GM21367 (cell line): Measurements from ENCODE around the gene C15orf61.

Experiments used
- ATAC-seq: cut with Tn5 transposase; IDR thresholded peaks from one replicate; pipeline ENCODE4 v1.9.1; 2021; ENCODE audit not compliant: unreplicated experiment

C15orf61 gene

DNA sequence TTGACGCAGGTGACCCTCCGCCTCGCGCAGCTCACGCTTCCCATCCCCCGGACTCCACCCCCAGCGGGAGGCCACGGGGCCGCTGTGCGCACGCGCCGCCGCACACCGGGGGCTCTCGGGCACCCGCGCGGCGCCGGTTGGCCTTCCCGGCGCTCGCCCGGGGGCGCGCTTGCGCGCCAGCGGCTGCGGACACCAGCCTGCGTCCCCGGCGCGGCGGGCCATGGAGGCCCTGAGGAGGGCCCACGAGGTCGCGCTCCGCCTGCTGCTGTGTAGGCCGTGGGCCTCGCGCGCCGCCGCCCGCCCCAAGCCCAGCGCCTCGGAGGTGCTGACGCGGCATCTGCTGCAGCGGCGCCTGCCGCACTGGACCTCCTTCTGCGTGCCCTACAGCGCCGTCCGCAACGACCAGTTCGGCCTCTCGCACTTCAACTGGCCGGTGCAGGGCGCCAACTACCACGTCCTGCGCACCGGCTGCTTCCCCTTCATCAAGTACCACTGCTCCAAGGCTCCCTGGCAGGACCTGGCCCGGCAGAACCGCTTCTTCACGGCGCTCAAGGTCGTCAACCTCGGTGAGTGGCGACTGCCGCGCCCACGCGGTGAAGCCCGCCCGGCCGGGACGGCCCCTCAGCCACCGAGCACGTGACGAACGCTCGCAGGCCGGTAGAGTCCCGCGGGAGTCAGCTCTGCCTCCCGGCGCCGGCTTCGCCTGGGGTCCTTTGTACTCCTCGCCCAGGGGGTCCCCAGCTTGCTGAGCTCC lies at the start of gene C15orf61:
Gene C15orf61, plus strand, starts transcription at position 103 of the 754 bp plus-strand sequence. Its CDS starts 118 bp downstream, at position 221.
- ATAC-seq: peak; percentile 58

DNA sequence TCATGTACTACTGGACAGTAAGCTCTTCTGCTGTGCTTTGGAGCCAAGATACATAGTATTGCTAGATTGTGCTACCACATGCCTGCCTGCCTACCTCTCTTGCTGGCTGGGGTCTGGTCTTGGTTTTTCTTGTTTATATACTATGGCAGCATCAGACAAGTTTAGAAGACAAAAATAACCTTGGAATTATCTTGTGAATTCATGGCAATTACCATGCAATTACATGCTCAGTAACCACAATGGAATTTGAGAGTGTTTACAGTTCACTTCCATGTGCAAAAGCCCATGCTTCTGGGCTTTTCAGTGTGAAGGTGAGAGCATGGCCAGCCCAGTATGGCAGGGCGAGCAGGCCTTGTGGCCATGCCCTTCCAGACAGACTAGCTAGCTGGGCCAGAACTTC lies 48.0 kb upstream of the C15orf61 start:
- no peak for ATAC-seq

DNA sequence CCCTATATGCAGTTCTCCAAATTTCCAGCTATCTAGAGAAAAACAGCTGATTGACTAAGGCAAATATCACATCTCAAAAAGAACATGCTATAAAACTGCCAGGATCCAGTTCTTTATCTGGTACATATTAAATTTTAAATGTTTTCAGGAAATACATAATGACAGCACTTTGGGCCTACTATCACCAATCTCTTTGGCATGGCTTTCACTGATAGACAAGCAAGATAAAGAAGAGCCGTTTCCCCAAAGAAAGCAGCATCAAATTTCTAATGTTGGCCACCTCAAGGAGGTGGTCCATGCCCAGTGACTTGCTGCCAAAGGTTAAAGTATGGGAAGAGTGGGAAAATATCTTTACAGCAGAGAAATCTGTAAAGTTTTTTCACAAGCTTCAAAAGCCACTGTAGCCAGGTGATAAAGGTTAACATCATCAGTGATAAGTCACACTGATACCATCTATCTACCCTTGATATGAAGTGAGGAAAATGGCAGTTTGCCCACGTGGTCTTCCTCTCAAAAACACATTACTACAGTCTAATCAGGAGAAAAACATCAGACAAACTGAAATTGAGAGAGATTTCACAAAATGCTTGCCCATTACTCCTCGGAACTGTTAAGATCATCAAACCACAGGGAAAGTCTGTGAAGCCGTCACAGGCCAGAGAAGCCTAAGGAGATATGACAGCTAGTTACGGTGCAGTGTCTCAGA lies 46.4 kb upstream of the C15orf61 start:
- no peak for ATAC-seq

DNA sequence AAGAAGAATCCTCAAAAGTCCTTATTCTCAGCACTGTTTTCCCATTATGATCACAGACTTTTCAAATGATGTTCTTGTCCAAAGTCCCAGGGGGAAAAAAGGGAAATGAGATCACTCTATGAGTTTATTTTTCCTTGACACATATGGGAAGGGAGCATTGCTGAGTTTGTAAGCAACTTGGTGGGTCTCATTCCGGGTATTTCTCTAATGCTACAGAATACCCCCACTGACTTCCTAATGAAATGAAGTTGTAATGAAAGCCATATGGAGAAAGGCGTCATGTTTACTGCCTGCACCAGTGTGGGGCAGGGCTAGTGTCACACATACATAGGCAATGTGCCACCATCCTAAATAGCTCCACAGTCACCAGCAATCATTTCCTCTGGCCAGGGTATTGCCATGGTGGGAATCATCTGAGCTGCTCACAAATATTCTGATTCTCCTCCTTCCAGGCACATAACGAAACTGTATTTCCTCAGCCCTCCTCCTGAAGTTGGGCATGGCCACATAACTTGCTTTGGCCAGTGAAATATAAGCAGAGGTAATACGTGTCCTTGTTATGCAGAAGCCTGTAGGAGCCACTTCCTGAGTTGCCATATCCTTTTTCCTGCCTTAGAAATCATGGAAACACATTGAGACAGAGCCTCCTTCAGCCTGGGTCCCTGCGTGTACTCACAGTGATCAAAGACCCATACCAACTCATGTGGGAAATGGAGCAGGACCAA lies 41.0 kb upstream of the C15orf61 start:
- ATAC-seq: no peak

DNA sequence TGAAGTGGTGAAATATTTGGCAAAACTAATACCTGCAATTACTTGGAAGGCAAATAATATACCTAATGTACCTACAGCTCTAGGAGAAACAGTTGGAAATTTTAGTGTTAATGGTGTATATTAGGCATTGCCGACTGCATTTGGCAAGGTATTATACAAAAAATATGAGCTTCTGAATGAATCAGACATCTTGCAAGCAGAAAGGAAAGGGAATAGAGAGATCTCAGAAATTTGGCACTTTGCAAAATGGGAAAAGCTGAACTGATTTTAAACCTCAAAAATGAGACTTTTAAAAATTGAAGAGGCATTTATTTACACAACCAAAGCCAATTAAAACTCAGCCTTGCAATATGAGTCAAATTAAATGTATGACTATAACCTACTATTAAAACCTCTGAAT lies 40.2 kb upstream of the C15orf61 start:
- no peak for ATAC-seq

DNA sequence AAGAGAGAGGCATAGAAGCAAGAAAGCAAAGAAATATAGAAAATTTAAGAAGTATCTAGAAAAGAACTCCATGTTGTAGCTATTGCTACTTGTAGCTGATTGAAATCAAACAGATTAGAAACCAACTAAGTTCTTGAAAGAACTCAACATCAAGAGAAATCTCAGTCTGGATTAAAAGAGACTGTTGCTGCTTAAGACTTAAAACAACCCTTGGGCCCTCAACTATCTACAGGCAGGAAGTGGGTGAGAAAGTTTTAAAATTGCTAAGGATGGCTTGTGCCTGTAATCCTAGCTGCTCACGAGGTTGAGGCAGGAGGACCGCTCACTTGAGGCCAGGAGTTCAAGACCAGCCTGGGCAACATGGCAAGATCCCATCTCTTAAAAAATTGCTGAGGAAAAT lies 39.3 kb upstream of the C15orf61 start:
- ATAC-seq: no peak

DNA sequence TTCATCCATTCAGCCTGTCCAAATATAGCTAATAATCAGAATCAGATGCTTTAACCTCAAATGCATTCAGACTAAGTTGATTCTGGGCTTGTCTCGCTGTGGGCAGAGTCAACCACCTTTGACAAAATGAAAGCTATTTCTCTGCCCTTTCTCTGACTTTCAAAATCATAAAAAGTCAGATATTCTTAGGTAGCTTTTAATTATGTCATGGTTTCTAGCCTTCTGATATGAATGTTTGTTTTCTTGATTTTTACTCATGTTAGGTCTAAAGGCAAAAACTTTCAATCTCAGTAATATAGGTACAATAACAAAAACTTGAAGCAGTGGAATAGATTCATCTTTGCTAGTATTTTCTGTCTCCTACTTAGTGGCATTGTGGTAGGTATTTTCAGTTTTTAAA lies 25.3 kb upstream of the C15orf61 start:
- no peak for ATAC-seq

DNA sequence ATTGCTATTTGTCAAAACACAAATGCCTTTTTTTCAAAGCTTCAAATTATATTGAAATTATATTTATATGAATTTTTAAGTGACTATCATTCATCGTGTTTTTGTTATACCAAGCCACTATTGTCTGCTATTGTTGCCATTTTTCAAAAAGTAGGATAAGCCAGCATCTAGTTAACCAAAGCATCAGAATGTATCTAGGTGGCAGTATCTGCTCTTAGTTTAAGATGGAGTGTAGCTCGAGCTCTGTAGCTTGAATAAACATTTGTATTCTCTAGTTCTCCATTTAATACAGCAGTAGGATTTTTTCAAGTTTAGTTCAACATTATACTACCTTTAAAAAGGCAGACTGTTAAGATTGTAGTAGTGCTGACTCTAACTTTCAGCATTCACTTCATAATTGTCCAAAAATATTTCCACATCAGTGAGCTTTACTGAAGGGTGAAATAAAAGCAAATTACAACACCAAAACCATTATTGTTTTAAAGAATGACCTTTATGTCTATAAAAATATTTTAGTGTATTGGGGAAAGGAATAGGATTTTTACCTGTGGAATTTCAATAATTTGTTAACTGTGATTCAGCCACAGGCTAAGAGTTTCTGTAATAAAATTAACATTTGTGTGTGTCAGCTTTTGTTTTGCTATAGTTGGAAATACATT lies 19.6 kb upstream of the C15orf61 start:
- ATAC-seq: no peak

DNA sequence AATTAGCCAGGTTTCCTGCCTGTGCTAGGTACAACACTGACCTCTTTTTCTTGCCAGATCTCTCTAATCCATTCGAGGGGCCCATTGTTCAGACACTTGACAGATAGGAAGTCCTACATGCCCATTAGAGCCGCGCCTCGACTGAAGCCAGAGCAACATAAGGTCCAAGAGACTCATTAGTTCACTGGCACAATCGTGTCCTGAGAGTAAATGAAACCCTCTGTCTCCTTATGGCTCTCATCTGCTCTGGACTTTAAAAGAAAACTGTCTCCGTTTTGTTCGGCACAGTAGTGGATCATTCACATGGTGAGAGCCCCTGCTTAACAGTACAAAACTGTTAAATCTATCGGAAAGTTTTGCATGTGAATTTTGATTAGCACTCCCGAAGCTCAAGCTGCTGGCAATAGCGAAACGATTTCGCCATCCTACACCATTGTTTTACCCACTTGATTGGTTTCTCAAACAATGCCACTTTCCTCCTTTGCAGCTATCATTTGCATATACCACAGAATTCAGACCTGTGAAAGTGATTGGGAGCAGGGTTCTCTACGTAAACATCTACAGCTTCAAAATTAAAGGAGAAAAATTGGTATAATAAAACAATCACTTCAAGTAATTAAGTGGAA lies 19.0 kb upstream of the C15orf61 start:
- ATAC-seq: no peak

DNA sequence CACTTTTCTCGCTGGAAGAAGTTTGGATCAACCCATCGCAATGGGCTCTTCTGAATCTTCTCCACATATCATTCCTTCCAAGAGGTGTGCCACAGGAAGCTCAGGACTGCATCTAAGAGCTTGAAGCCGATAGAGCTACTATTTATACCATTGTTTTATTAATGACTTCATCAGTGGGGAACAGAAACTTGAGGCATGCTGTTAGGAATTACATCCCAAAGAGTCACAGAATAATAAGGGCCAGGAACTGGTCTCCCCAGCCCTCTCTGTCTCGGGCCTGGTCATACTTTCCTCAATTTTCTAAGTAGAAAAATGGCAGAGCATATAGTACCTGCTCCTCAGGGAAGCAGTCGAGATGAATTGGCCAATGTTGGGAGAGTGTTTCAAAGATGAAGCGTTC lies 16.9 kb upstream of the C15orf61 start:
- no peak for ATAC-seq

DNA sequence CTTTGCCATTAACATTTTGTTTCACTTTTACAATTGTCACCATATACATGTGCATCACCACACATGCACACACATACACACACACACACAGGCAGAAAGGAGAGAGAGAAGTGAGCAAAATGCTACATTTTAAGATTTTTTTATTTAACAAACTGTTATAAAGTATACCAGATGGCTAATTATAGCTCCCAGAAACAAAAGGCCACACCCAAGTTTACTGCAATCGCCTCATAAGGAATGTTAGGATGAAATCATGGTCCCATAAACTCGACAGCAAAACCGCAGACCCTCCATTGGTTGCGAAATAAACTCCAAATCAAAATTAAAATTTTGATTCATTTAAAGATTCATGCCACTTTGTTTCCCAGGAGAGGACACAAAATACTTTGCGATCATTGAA lies 16.1 kb upstream of the C15orf61 start:
- no peak for ATAC-seq

DNA sequence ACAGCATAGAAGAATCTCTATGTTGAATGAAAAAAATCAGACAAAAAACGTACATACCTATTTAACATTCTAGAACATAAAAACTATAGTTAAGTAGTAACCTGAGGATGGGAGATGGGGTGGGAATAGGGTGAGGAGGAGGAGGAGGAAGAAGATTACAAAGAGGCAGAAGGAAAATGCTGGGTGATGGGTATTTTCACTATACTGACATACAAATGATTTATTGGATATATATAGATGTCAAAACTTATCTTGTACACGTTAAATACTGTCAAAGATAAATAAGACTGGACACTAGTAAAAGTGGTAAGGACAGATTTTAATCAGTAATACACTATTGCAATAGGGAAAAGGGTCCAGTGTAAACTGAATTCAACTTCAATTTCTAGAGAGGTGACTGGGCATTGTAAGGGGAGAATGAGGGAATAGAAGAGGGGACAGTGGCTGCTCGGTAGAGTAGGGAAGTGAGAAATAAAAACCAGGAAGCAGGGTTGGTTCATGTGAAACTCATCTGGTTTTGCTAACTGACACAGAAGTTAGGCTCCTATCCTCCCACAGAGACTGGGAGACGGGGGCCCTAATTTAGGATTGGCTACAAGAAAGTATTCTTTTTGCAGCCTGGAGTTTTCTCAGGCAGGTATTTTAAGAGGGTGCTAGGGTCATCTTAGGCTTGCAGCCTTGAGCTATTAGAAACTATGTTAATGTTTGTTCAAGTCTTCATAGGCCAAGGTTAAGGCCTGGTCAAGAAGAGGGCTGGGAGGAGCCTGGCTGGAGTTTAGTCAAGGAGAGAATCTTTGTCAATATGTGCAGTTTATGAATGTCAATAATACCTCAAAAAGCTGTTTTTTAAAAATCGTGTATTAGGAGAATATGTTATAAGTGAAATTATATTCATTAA lies 15.0 kb upstream of the C15orf61 start:
- ATAC-seq: no peak

DNA sequence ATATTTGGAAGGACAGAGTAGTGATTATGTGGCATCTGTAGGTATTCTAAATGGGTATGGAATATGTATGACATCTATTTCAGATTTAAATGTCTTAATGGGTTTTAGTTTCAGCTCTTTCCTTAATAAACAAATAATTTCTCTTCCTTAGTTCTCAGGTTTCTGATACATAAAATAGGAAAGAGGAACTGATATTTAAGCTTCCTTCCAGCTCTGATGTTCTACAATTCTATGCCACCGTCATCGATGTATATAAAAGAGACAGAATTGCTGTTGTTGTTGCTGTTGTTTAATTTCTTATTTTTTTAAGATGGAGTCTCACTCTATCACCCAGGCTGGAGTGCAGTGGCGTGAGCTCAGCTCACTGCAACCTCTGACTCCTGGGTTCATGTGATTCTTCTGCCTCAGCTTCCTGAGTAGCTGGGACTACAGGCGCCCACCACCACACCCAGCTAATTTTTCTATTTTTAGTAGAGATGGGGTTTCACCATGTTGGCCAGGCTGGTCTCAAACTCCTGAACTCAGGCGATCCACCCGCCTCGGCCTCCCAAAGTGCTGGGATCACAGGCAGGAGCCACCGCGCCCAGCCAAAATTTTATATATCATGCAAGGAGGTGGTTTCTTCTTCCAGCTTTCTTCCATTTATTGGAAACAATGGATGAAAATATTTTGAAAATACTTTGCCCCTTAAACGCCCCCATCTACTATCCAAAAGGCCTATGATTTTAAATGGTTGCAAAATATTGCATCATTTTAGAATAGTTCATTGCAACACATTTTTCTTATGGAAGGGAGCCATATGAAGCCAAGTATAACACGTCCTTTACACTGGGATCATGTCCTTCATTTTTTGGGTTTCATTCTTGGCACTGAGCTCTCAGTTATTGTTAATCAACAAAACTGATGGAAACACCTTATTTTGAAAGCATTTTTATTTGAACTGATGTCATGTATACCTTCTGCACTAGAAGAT lies 13.9 kb upstream of the C15orf61 start:
- no peak for ATAC-seq

DNA sequence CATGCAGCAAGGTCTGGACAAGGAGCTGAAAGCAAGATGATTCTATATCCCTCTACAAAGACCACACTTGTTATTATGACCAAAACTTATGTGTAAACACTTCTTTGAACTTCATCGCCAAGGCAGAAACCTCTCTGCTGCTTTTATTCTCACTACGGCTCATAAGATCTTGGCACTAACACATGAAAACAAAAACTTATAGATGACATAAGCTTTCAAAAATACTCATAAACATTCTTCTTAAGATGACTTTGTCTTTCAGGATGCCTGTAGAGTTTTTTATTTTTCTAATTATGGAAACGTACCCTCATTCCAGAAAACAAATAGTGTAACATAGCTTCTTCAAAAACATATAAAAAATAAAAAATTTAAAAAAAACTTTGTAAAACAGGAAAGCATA lies 12.5 kb upstream of the C15orf61 start:
- no peak for ATAC-seq

DNA sequence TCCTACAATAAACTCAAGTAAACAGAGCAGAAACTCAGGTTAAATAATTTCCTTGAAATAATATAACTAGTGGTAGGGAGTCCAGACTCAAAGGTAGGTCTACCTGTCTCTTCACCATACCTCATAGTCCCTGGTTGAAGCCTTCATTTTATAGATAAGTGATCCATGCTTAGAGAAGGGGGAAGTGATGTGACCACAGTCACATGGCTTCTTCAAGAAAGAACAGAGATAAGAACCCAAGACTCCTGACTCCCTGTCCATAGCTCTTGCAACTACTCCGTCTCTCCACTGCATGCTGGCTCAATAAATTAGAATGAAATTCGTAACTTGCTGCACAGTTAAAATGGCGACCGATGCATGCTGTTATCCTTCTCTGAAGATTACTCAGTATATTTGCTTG lies 11.0 kb upstream of the C15orf61 start:
- no peak for ATAC-seq

DNA sequence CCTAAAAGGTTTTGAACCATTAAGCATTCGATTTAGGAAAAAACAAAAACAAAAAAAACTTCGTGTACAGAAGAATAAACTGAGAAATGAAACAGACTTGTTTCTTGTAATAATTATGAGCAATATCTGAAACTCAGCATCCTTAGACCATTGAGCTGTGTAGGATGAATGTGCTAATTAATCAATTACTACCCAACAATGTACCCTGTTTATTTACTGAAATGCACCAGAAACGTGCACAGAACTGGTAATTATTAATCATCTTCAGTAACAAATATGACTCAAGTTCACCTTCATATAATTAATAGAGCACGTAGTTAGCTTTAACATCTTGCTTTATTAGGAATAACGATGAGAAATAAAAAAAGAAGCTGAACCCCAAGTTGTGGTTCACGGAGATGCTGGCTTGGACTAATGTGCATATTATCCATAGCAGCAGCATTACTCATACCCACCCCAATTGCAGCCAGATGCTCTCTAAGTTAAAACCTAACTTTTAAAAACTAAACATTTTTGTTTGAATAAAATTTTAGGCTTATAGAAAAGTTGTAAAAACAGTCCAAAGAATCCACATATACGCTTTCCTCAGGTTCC lies 10.2 kb upstream of the C15orf61 start:
- ATAC-seq: no peak

DNA sequence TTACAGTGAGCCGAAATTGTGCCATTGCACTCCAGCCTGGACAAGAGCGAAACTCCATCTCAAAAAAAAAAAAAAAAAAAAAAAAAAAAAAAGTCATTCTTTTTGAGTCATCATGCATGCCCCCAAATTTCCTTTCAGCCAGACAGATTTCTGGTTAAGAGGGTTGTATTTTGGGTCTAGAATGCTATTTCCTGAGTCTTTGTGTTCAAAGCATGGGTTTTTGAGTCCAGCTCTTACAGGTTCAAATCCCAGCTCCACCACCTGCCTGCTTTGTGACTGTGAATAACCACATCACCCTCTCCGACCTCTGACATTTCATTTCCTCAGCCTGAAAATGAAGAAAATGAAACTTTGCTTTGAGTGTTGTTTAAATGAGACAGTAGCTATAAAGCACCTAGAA lies 9.3 kb upstream of the C15orf61 start:
- ATAC-seq: no peak

DNA sequence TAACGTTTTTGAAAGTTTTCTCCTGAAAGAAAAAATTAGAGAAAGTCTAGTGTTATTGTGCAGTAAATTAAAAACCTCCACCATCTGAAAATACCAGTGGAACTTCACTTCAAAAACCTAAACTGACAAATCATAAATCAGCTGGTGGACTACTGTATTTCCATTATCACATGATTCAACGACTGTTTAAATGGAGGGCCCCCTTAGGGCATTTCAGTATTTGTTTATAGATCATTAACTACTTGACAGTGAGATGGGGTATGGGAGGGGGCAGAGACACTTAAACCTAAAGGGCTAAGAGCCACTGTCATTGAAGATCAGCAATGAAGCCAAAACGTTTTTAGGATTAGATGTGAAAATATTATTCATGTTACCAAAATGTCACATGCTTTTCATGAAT lies 8.8 kb upstream of the C15orf61 start:
- ATAC-seq: no peak
